SH-SY5Y (cell line): ENCODE measurements around the gene SLC25A40.

ENCODE experiments used
- GATA2 ChIP-seq: IDR thresholded peaks from 2 replicates; pipeline ENCODE4 v1.6.1; 2011; ENCODE audit warnings: mild to moderate bottlenecking, low read depth, low read length
- GATA3 ChIP-seq: IDR thresholded peaks from 2 replicates; pipeline ENCODE4 v1.6.1; 2011; ENCODE audit warnings: low read depth, mild to moderate bottlenecking, low read length, moderate library complexity

DNA sequence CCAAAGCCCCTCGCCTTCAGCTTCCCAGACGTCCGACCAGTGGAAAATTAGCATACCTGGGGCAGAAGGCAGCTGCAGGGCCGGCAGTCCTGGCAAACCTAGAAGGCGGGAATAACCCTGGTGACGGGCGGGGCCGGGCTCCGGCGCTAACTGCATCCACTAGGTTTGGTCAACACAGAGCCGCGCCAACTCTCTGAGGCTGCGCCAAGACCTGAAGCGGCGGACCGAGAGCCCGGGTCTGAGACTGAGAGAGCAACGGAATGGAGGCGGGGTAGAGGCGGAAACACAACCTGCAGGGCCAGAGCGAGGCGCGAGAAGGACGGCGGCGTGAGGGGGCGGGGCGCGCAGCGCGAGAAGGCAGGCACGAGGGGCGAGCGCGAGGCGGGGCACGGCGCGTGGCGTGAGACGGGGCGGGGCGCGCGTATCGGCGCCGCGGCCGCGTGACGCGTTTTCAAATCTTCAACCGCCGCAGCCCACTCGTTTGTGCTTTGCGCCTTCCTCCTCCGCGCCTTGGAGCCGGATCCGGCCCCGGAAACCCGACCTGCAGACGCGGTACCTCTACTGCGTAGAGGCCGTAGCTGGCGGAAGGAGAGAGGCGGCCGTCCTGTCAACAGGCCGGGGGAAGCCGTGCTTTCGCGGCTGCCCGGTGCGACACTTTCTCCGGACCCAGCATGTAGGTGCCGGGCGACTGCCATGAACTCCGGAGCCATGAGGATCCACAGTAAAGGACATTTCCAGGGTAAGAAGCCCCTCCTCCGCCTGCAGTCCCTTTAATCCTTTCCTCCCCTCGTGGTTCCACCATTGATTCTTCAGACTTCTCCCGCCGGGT is at the start of gene SLC25A40, which contains the start of gene DBF4:
- TF ChIP-seq GATA2 (peak; percentile 40; the same call in 1 of the 2 replicates), GATA3 (no peak)
